DND-41 (cell line): ENCODE measurements around the gene AGRN.

Source experiments
- ATAC-seq: fragments of 200-7000 bp; cut with Tn5 transposase; 3 replicates; pipeline ENCODE4 v1.9.1; 2021; ENCODE audit warnings: low read depth; ENCODE audit not compliant: insufficient read depth
- DNase-seq: peaks from one replicate; pipeline ENCODE4 v3.0.0-alpha.2; 2020
- H2AFZ ChIP-seq: 2 replicates; pipeline ENCODE4 v1.6.0; 2012; ENCODE audit warnings: low read depth, low read length
- H3K27ac ChIP-seq: 2 replicates; pipeline ENCODE4 v1.5.1; 2012; ENCODE audit warnings: low read length, inconsistent platforms
- H3K27me3 ChIP-seq: fragments of 200-600 bp; sonication (generic); 2 replicates; pipeline ENCODE4 v1.6.0; 2012; ENCODE audit warnings: low read length, mild to moderate bottlenecking, inconsistent platforms; ENCODE audit not compliant: insufficient read depth, poor library complexity
- H3K36me3 ChIP-seq: 2 replicates; pipeline ENCODE4 v1.5.1; 2012; ENCODE audit warnings: low read length, inconsistent platforms; ENCODE audit not compliant: insufficient read depth
- H3K4me1 ChIP-seq: 2 replicates; pipeline ENCODE4 v1.5.1; 2012; ENCODE audit warnings: mild to moderate bottlenecking, low read length; ENCODE audit not compliant: insufficient read depth
- H3K4me2 ChIP-seq: 2 replicates; pipeline ENCODE4 v1.6.0; 2012; ENCODE audit warnings: mild to moderate bottlenecking, moderate library complexity, low read length, inconsistent platforms; ENCODE audit not compliant: insufficient read depth
- H3K4me3 ChIP-seq, 2 experiments: fragments of 200-600 bp in 1 of 2; shearing (Covaris generic) in 1 of 2; 2 replicates each; pipeline ENCODE4 v1.5.1; 2012 to 2016; ENCODE audit warnings: inconsistent platforms in 2 of 2, low read length in 2 of 2, mild to moderate bottlenecking in 2 of 2, low read depth in 1 of 2, moderate library complexity in 1 of 2
- H3K79me2 ChIP-seq: 2 replicates; pipeline ENCODE4 v1.6.0; 2012; ENCODE audit warnings: low read length, inconsistent platforms; ENCODE audit not compliant: insufficient read depth
- H3K9ac ChIP-seq: 2 replicates; pipeline ENCODE4 v1.6.0; 2012; ENCODE audit warnings: low read depth, mild to moderate bottlenecking, inconsistent platforms, low read length, moderate library complexity
- H3K9me3 ChIP-seq: 2 replicates; pipeline ENCODE4 v1.5.1; 2012; ENCODE audit warnings: low read length, moderate library complexity, mild to moderate bottlenecking, inconsistent platforms; ENCODE audit not compliant: insufficient read depth, severe bottlenecking
- H4K20me1 ChIP-seq: 2 replicates; pipeline ENCODE4 v1.6.0; 2012; ENCODE audit warnings: low read length; ENCODE audit not compliant: insufficient read depth
- CTCF ChIP-seq: IDR thresholded peaks from 2 replicates; pipeline ENCODE4 v1.5.1; 2012; ENCODE audit warnings: borderline replicate concordance, low read length, moderate library complexity, mild to moderate bottlenecking; ENCODE audit not compliant: poor library complexity, severe bottlenecking; ENCODE audit errors: extremely low read depth
- EZH2 ChIP-seq: IDR thresholded peaks from 3 replicates; pipeline ENCODE4 v1.6.1; 2012; ENCODE audit warnings: borderline replicate concordance, low read depth, mild to moderate bottlenecking, moderate library complexity, low read length, inconsistent platforms; ENCODE audit not compliant: severe bottlenecking

Gene AGRN

GRCh38 chr1:1047963-1048362 is 28.0 kb downstream of the AGRN start:
- Histone ChIP-seq H3K36me3 (peaks cover 22% of the 10 kb centered on the region), H3K27me3 (no peaks in the 10 kb centered on the region), H3K4me2 (no peak overlapping the region), H2AFZ (no peak overlapping the region), H3K27ac (no peak overlapping the region), H3K9ac (no peak overlapping the region), H3K4me1 (no peaks in the 10 kb centered on the region), H3K9me3 (no peaks in the 10 kb centered on the region), H4K20me1 (peaks cover 9% of the 10 kb centered on the region; the same call in 1 of the 2 replicates), H3K79me2 (no peaks in the 10 kb centered on the region), H3K4me3 (no peak overlapping the region)
- TF ChIP-seq EZH2 = no peak
- no peak for TF ChIP-seq CTCF
- DNase-seq = no peak
- no peak for ATAC-seq

GRCh38 chr1:1048765-1049164 is 28.8 kb downstream of the AGRN start:
- H4K20me1 ChIP-seq = peaks cover 9% of the 10 kb centered on the region
- H3K4me3 ChIP-seq = no peak overlapping the region
- H3K9me3 ChIP-seq = no peaks in the 10 kb centered on the region
- H3K4me1 ChIP-seq = no peaks in the 10 kb centered on the region
- ATAC-seq (no peak), DNase-seq (no peak)
- no peak overlapping the region for H3K27ac ChIP-seq
- no peaks in the 10 kb centered on the region for H3K79me2 ChIP-seq
- no peak overlapping the region for H2AFZ ChIP-seq
- H3K4me2 ChIP-seq = no peak overlapping the region
- peaks cover 22% of the 10 kb centered on the region for H3K36me3 ChIP-seq
- H3K27me3 ChIP-seq = no peaks in the 10 kb centered on the region
- no peak for TF ChIP-seq EZH2
- TF ChIP-seq CTCF = no peak
- H3K9ac ChIP-seq = no peak overlapping the region

- Histone ChIP-seq H3K4me1 (no peaks in the 10 kb centered on the region), H3K79me2 (no peaks in the 10 kb centered on the region), H3K4me2 (no peak overlapping the region), H2AFZ (no peak overlapping the region), H3K4me3 (no peak overlapping the region), H4K20me1 (peaks cover 7% of the 10 kb centered on the region), H3K9ac (no peak overlapping the region), H3K9me3 (no peaks in the 10 kb centered on the region), H3K36me3 (peaks cover 19% of the 10 kb centered on the region), H3K27ac (no peak overlapping the region), H3K27me3 (no peaks in the 10 kb centered on the region)
- DNase-seq = no peak
- ATAC-seq = no peak
- TF ChIP-seq CTCF = no peak
- no peak for TF ChIP-seq EZH2
These were observed 29.6 kb downstream of the AGRN start for GRCh38 chr1:1049318-1050165.
